ACC112 (cell line): ENCODE results near the gene TMEM92.
"Not testable (repeated sequence)": the region's sequence is repeated elsewhere in the genome, so short reads cannot be mapped to it uniquely, and the experiment has no call there.

Experiments
- H2AFZ ChIP-seq: fragments of 200-600 bp; sonication (generic); one replicate; pipeline ENCODE4 v1.6.0; 2017; ENCODE audit warnings: antibody characterized with exemption, low read length; ENCODE audit not compliant: unreplicated experiment
- H3K27ac ChIP-seq: fragments of 200-600 bp; sonication (generic); 2 replicates; pipeline ENCODE4 v1.5.1; 2014; ENCODE audit warnings: low read depth, mild to moderate bottlenecking, antibody characterized with exemption, low read length, moderate library complexity
- H3K27me3 ChIP-seq: fragments of 200-600 bp; sonication (generic); 2 replicates; pipeline ENCODE4 v1.6.1; 2014; ENCODE audit warnings: mild to moderate bottlenecking, antibody characterized with exemption, low read length, moderate library complexity, mixed read lengths; ENCODE audit not compliant: insufficient read depth
- H3K36me3 ChIP-seq: fragments of 200-600 bp; sonication (generic); 2 replicates; pipeline ENCODE4 v1.6.1; 2016; ENCODE audit warnings: mild to moderate bottlenecking, antibody characterized with exemption, low read length, moderate library complexity, mixed read lengths; ENCODE audit not compliant: insufficient read depth
- H3K4me1 ChIP-seq: fragments of 200-600 bp; sonication (generic); one replicate; pipeline ENCODE4 v1.6.1; 2016; ENCODE audit warnings: low read length, mixed read lengths; ENCODE audit not compliant: insufficient read depth, unreplicated experiment, control insufficient read depth
- H3K4me3 ChIP-seq: fragments of 200-600 bp; sonication (generic); 2 replicates; pipeline ENCODE4 v1.5.1; 2014; ENCODE audit warnings: mild to moderate bottlenecking, low read depth, low read length
- H3K79me2 ChIP-seq: fragments of 200-600 bp; sonication (generic); one replicate; pipeline ENCODE4 v1.6.0; 2016; ENCODE audit warnings: low read length; ENCODE audit not compliant: control insufficient read depth, unreplicated experiment, insufficient read depth

TMEM92 gene

GRCh38 chr17:50314456-50315011 is 40.3 kb downstream of the TMEM92 start:
- Histone ChIP-seq H3K79me2 (no peaks in the 10 kb centered on the region), H3K27me3 (peaks cover 36% of the 10 kb centered on the region), H3K36me3 (no peaks in the 10 kb centered on the region), H2AFZ (no peak overlapping the region), H3K4me3 (no peak overlapping the region), H3K27ac (no peak overlapping the region), H3K4me1 (no peaks in the 10 kb centered on the region)

DNA sequence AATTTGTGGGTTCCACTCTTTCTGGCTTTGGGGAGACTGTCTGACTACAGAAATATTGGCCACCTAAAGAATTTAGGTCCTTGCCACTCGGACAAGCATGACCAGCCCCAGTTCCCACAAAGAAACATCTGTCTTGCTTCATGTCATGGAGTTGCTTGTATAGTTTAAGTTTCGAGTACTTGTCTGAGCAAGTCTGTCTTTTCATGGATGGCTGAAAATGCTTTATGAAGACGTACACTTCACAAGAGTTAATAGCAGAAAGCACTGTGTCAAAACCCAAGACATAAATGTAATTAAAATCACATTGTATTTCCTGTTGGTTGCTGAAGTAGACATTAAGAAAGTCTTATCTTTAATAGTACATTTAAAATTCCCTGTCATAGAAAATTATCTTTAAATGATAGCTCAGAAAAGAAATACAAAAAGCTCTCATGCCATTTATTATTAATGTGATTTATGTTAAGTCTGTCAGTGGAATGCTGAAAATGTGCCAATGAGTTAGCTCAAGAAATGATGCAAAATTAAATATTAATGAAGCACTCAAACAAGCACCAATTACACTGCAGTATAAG is 41.8 kb downstream of the TMEM92 start:
- no peaks in the 10 kb centered on the region for H3K4me1 ChIP-seq
- no peak overlapping the region for H3K27ac ChIP-seq
- no peak overlapping the region for H2AFZ ChIP-seq
- no peaks in the 10 kb centered on the region for H3K36me3 ChIP-seq
- peaks cover 34% of the 10 kb centered on the region for H3K27me3 ChIP-seq
- H3K79me2 ChIP-seq: no peaks in the 10 kb centered on the region
- H3K4me3 ChIP-seq: no peak overlapping the region

DNA sequence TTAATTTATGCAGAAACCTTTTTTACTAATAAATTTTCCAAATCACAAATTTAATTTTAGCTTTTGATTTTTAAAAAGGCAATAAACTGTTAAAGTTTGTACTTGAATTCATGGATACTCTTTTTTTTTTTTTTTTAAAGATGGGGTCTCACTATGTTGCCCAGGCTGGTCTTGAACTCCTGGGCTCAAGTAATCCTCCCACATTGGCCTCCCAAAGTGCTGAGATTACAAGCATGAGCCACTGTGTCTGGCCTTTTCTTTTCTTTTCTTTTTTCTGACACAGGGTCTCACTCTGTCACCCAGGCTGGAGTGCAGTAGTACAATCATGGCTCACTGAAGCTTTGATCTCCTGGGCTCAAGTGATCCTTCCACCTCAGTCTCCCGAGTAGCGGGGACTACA is 42.4 kb downstream of the TMEM92 start:
- H3K36me3 ChIP-seq, H3K4me3 ChIP-seq, H3K79me2 ChIP-seq, H3K27ac ChIP-seq, H3K4me1 ChIP-seq, H2AFZ ChIP-seq: not testable (repeated sequence)
- peaks cover 28% of the 10 kb centered on the region for H3K27me3 ChIP-seq

DNA sequence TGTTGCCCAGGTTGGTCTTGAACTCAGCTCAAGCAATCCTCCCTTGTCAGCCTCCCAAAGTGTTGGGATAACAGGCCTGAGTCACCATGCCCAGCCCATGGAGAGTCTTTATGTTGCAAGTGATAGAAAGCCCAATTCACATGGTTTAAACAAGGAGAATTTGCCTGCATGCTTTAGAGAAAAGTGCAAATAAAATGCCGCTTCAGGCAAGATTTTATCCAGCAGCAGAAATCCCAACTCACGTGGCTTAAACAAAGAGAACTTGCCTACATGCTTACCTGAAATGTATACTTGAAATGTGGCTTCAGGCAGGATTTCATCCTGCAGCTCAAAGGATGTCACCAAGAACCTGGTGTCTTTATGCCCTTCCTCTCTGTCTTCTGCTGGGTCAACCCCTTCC is 42.9 kb downstream of the TMEM92 start:
- no peaks in the 10 kb centered on the region for H3K36me3 ChIP-seq
- no peaks in the 10 kb centered on the region for H3K79me2 ChIP-seq
- H3K4me3 ChIP-seq: no peak overlapping the region
- no peaks in the 10 kb centered on the region for H3K4me1 ChIP-seq
- peaks cover 27% of the 10 kb centered on the region for H3K27me3 ChIP-seq
- no peak overlapping the region for H2AFZ ChIP-seq
- H3K27ac ChIP-seq: no peak overlapping the region

DNA sequence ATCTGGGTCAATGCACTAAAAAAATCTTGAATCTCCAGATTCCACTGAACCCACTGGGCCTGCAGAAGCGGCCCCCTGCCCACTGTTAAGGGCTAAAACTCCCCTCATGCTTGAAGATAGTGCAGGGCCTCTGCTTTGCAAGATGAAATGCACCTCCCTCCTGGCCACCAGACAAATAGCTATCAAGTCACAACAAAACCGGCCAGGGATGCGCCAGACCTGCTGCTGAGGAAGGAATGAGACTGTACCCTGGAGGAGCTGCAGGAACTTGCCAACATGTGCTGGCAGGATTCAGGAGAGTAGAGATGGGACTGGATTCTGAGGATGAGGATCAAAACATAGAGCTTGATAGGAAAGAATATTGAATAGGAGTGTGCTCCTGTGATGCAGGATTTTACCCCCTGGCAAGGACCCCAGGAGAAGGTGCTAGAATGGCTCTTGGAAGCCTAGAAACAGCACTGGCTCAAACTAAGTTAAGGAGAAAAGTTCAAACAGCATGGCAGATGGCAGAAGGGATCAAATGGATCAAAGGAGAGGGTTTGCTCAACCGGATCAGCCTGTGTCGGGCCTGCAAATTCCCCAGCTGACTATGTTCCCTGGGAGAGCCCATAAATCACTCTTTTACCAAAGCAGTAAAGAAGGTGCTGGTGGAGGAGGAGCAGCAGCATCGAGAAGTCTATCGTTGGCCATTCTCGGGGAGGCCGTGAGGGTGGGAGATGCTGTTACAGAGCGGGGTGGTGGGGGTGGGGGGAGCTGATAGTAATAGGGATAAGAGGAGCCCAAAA is 44.4 kb downstream of the TMEM92 start:
- H3K4me1 ChIP-seq: no peaks in the 10 kb centered on the region
- H3K79me2 ChIP-seq: no peaks in the 10 kb centered on the region
- peaks cover 12% of the 10 kb centered on the region for H3K27me3 ChIP-seq
- no peak overlapping the region for H2AFZ ChIP-seq
- H3K4me3 ChIP-seq: no peak overlapping the region
- no peak overlapping the region for H3K27ac ChIP-seq
- H3K36me3 ChIP-seq: no peaks in the 10 kb centered on the region

DNA sequence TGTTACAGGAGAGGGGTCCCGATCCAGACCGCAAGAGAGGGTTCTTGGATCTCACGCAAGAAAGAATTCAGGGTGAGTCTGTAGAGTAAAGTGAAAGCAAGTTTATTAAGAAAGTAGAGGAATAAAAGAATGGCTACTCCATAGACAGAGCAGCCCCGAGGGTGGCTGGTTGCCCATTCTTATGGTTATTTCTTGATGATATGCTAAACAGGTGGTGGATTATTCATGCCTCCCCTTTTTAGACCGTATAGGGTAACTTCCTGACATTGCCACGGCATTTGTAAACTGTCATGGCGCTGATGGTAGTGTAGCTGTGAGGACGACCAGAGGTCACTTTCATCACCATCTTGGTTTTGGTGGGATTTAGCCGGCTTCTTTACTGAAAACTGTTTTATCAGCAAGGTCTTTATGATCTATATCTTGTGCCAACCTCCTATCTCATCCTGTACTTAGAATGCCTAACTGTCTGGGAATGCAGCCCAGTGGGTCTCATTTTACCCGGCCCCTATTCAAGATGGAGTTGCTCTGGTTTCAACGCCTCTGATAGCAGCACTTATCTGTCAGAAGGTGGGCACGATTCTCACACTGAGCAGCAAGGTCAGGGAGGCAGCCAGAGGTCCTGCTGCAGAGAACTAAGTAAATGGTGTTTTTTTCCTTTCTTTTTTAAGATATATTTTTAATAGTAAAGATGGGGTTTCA is 45.2 kb downstream of the TMEM92 start:
- no peak overlapping the region for H3K27ac ChIP-seq

GRCh38 chr17:50322271-50322670 is 48.0 kb downstream of the TMEM92 start:
- Histone ChIP-seq H2AFZ (no peak overlapping the region), H3K27me3 (no peaks in the 10 kb centered on the region), H3K79me2 (no peaks in the 10 kb centered on the region), H3K4me1 (no peaks in the 10 kb centered on the region), H3K4me3 (no peak overlapping the region), H3K27ac (no peak overlapping the region), H3K36me3 (no peaks in the 10 kb centered on the region)

More for the DNA sequence above, 45.2 kb downstream of the TMEM92 start:
- Histone ChIP-seq H3K4me1 (no peaks in the 10 kb centered on the region), H3K27me3 (peaks cover 7% of the 10 kb centered on the region), H3K79me2 (no peaks in the 10 kb centered on the region), H2AFZ (no peak overlapping the region), H3K4me3 (no peak overlapping the region), H3K36me3 (no peaks in the 10 kb centered on the region)

DNA sequence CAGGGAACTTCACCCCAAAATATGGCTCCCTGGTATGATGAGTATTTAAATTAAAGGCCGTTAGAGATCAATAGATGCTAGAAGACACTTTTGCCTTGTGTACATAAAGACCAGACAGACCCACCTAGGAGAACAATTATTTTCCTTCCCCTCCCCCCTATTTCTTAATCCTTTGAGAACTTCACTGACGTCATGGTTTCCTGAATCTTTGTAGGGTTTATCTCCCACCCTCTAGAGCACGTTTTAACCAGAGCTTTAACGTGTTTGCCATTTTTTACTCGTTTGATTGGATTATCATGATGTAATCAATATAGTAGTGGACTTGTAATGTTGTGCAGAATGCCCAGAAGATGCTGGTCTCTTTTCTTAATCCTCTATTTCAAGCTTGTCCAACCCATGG is 48.8 kb downstream of the TMEM92 start:
- no peaks in the 10 kb centered on the region for H3K79me2 ChIP-seq
- H3K36me3 ChIP-seq: no peaks in the 10 kb centered on the region
- no peak overlapping the region for H3K4me3 ChIP-seq
- no peak overlapping the region for H3K27ac ChIP-seq
- H3K27me3 ChIP-seq: no peaks in the 10 kb centered on the region
- H3K4me1 ChIP-seq: no peaks in the 10 kb centered on the region
- no peak overlapping the region for H2AFZ ChIP-seq

- no peak overlapping the region for H3K27ac ChIP-seq
- no peaks in the 10 kb centered on the region for H3K27me3 ChIP-seq
- no peak overlapping the region for H3K4me3 ChIP-seq
- no peaks in the 10 kb centered on the region for H3K79me2 ChIP-seq
- no peaks in the 10 kb centered on the region for H3K36me3 ChIP-seq
- peaks cover 9% of the 10 kb centered on the region for H3K4me1 ChIP-seq
- H2AFZ ChIP-seq: no peak overlapping the region
Measured at GRCh38 chr17:50325906-50326305, 51.6 kb downstream of the TMEM92 start.

DNA sequence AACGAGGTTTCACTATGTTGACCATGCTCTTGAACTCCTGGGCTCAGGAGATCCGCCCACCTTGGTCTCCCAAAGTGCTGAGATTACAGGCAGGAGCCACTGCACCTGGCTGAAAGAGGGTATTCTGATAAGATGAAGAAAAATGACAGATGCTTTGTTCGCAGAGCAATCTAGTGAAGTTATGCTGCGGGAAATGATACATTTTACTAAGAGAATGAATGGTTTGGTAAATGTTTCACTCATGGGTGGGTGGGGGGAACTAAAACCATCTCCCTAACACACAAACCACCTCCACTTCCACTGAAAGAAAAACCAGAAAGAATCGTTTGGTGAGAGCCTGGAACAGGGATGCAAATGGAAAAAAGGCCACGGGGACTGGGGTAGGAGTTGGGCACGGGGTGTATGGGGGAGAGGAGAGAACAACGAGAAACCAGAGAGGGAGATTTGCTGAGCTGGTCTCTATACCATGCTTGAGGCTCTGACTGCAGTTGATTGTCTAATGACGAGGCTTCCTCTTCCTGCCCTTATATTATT is 52.6 kb downstream of the TMEM92 start:
- Histone ChIP-seq H3K27me3 (no peaks in the 10 kb centered on the region), H3K4me1 (peaks cover 18% of the 10 kb centered on the region), H3K27ac (no peak overlapping the region), H3K36me3 (no peaks in the 10 kb centered on the region), H2AFZ (no peak overlapping the region), H3K79me2 (no peaks in the 10 kb centered on the region), H3K4me3 (no peak overlapping the region)
